ENCODE results near the gene PCOLCE2. TPM values are rescaled to one million over a fixed set of nuclear protein-coding genes. Genes with fewer than 3 reads are reported as not detected.

The PCOLCE2 gene, protein sequence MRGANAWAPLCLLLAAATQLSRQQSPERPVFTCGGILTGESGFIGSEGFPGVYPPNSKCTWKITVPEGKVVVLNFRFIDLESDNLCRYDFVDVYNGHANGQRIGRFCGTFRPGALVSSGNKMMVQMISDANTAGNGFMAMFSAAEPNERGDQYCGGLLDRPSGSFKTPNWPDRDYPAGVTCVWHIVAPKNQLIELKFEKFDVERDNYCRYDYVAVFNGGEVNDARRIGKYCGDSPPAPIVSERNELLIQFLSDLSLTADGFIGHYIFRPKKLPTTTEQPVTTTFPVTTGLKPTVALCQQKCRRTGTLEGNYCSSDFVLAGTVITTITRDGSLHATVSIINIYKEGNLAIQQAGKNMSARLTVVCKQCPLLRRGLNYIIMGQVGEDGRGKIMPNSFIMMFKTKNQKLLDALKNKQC
- total RNA-seq (ENCODE audit: low replicate concordance), result 60.4 and 135 TPM in 2 replicates

DNA sequence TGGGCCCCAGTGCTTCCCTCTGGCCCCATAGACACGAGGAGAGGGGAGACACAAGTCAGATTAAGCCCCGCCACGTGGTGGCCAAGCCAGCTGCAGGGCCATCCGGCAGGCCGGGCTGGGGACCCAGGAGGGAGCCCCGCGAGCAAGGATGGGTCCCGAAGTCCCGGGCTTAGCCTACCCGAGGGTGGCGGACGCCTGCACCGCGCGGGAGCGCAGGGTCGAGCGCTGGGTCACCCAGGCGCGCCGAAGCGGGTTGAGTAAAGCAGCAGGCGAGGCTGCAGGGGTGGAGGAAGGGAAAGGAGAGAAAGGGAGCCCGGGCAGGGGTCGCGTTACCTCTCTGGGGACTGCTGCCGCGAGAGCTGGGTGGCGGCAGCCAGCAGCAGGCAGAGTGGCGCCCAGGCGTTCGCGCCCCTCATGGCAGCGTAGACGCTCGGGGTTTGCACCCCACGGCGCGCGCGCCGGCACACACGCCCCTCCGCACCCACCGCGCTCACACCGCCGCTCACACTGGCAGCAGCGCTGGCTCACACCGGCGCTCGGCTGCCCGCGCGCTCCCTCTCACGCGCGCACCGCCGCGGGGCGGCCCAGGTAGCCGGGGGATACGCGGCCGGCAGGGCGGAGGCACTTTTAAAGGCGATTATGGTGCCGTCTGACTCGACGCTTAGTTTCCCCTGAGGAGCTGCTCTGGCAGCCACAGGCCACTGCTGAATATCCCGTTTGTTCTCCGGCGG is at the start of gene PCOLCE2:
Gene PCOLCE2, minus strand, starts transcription at position 603 of the 731 bp plus-strand sequence. Its CDS starts 187 bp downstream, at position 416.

Other genes starting within 250 kb of the PCOLCE2 start
- gene TRPC1, start 165.0 kb downstream of the PCOLCE2 start, total RNA-seq (ENCODE audit: low replicate concordance), result 18.9 and 29.0 TPM in 2 replicates
- 0.08 TPM in 1 of 2 replicates, not detected in the other for gene PAQR9, start 74.6 kb upstream of the PCOLCE2 start, total RNA-seq (ENCODE audit: low replicate concordance)
- gene U2SURP, start 112.5 kb upstream of the PCOLCE2 start, total RNA-seq (ENCODE audit: low replicate concordance), result 17.7 and 36.7 TPM in 2 replicates
- gene CHST2, start 230.7 kb upstream of the PCOLCE2 start, total RNA-seq (ENCODE audit: low replicate concordance), result 8.2 and 16.7 TPM in 2 replicates